Measurements from ENCODE around the gene MED8. TPM values are rescaled to one million over a fixed set of nuclear protein-coding genes. Genes with fewer than 3 reads are reported as not detected.

MED8 gene
- total and polyA plus RNA-seq, 7 donors, result 15.4 to 44.5 (median 18.2) TPM

DNA sequence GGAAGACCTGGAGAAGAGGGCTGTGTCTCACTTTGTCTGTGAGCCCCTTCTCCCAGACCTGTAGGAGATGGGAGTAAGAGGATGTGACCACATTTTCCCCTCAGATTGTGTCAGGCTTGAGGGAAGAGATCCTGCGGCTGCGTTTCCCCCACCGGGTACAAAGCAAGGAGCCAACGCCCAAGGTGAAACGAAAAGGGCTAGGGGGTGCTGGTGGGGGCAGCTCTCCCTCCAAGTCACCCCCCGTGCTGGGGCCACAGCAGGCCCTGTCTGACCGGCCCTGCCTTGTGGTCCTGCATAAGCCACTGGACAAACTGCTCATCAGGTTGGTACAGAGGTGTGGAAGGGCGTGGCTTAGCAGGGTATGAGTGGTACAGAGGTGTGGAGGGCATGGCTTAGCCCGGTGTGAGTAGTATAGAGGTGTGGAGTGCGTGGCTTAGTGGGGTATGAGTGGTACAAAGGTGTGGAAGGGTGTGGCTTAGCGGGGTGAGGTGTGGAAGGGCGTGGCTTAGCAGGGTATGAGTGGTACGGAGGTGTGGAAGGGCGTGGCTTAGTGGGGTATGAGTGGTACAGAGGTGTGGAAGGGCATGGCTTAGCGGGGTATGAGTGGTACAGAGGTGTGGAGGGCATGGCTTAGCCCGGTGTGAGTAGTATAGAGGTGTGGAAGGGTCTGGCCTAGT, 33.5 kb upstream of the MED8 start:
- DNase-seq, result no peak
- H3K4me1 ChIP-seq, result no peaks in the 10 kb centered on the region
- intact Hi-C loops (cut with DNase I), result no loop called here
- H3K27me3 ChIP-seq (ENCODE audit: insufficient read depth in 3 of 3, low read length in 2 of 3), result no peaks in the 10 kb centered on the region
- peaks cover 5 to 93% of the 10 kb centered on the region in 2 donors for H3K36me3 ChIP-seq (ENCODE audit: insufficient read depth in 1 of 2, low read depth in 1 of 2)
- no peak overlapping the region for H3K27ac ChIP-seq
- H3K4me3 ChIP-seq, result no peak overlapping the region
- no peak for ATAC-seq
- WGBS, 3 donors, result 95 to 99% (median 96%) methylated on average over 16 of the region's 16 CpGs
- TF ChIP-seq, protein P1, sequence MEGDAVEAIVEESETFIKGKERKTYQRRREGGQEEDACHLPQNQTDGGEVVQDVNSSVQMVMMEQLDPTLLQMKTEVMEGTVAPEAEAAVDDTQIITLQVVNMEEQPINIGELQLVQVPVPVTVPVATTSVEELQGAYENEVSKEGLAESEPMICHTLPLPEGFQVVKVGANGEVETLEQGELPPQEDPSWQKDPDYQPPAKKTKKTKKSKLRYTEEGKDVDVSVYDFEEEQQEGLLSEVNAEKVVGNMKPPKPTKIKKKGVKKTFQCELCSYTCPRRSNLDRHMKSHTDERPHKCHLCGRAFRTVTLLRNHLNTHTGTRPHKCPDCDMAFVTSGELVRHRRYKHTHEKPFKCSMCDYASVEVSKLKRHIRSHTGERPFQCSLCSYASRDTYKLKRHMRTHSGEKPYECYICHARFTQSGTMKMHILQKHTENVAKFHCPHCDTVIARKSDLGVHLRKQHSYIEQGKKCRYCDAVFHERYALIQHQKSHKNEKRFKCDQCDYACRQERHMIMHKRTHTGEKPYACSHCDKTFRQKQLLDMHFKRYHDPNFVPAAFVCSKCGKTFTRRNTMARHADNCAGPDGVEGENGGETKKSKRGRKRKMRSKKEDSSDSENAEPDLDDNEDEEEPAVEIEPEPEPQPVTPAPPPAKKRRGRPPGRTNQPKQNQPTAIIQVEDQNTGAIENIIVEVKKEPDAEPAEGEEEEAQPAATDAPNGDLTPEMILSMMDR (IDR thresholded peaks at IDR 0.05), result no peak
- no peaks in the 10 kb centered on the region for H3K9me3 ChIP-seq

- no peaks in the 10 kb centered on the region for H3K9me3 ChIP-seq
- DNase-seq (no peak), ATAC-seq (peak in 1 of 4 donors; percentile 29)
- H3K4me1 ChIP-seq, result no peaks in the 10 kb centered on the region
- peaks cover 8 to 93% of the 10 kb centered on the region in 2 donors for H3K36me3 ChIP-seq (ENCODE audit: insufficient read depth in 1 of 2, low read depth in 1 of 2)
- TF ChIP-seq, protein P1 (IDR thresholded peaks at IDR 0.05), result no peak
- WGBS, 3 donors, result 83 to 87% (median 86%) methylated on average over 12 of the region's 12 CpGs
- intact Hi-C loops (cut with DNase I), result no loop called here
- no peak overlapping the region for H3K27ac ChIP-seq
- no peak overlapping the region for H3K4me3 ChIP-seq
- H3K27me3 ChIP-seq (ENCODE audit: insufficient read depth in 3 of 3, low read length in 2 of 3), result no peaks in the 10 kb centered on the region
Measured at GRCh38 chr1:43421976-43422750, 32.6 kb upstream of the MED8 start.

GRCh38 chr1:43421396-43421795, 31.8 kb upstream of the MED8 start:
- intact Hi-C loops (cut with DNase I), result no loop called here
- ATAC-seq (no peak), DNase-seq (no peak)
- Histone ChIP-seq H3K4me3 (no peak overlapping the region), H3K27ac (no peak overlapping the region), H3K4me1 (no peaks in the 10 kb centered on the region), H3K27me3 (ENCODE audit: insufficient read depth in 3 of 3, low read length in 2 of 3) (no peaks in the 10 kb centered on the region), H3K9me3 (no peaks in the 10 kb centered on the region), H3K36me3 (ENCODE audit: insufficient read depth in 1 of 2, low read depth in 1 of 2) (peaks cover 6 to 93% of the 10 kb centered on the region in 2 donors)
- TF ChIP-seq, protein P1 (IDR thresholded peaks at IDR 0.05), result no peak
- WGBS, 3 donors, result 94 to 97% (median 96%) methylated on average over 6 of the region's 6 CpGs

DNA sequence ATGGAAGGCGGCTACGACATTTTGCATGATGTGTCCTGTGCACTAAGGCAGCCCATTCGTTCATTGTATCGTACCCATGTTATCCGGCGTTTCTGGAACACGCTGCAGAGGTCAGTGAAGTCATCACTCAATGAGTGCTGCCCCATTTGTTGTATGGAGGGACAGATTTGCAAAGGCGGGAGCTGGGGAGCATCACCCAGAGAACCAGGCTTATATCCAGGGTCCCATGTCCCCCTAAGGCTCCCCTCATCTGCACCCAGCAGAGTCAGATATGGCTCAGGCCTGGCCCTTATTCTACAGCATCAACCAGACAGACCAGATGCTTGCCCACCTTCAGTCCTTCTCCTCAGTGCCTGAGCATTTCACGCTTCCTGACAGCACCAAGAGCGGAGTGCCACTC, 31.3 kb upstream of the MED8 start:
- H3K9me3 ChIP-seq, result no peaks in the 10 kb centered on the region
- H3K27me3 ChIP-seq (ENCODE audit: insufficient read depth in 3 of 3, low read length in 2 of 3), result no peaks in the 10 kb centered on the region
- ATAC-seq (no peak), DNase-seq (no peak)
- H3K27ac ChIP-seq, result no peak overlapping the region
- TF ChIP-seq, protein P1 (IDR thresholded peaks at IDR 0.05), result no peak
- peaks cover 6 to 93% of the 10 kb centered on the region in 2 donors for H3K36me3 ChIP-seq (ENCODE audit: insufficient read depth in 1 of 2, low read depth in 1 of 2)
- 95 to 97% (median 95%) methylated on average over 10 of the region's 10 CpGs for WGBS, 3 donors
- no peak overlapping the region for H3K4me3 ChIP-seq
- intact Hi-C loops (cut with DNase I), result no loop called here
- H3K4me1 ChIP-seq, result no peaks in the 10 kb centered on the region

Measured in psoas muscle (tissue), 8 donors.